SKM-1 treated with dmso at 0.1 percent for 144 hours (cell line): ENCODE data around the gene ANKRD40.
"Not testable (repeated sequence)": the region's sequence is repeated elsewhere in the genome, so short reads cannot be mapped to it uniquely, and the experiment has no call there.

Experiments used
- DNase-seq: peaks from one replicate; lab custom pipeline; 2025; ENCODE audit not compliant: unreplicated experiment; lab: John Stamatoyannopoulos, UW

The ANKRD40 gene

GRCh38 chr17:50712641-50713040 is 4.9 kb upstream of the ANKRD40 start:
- no peak for DNase-seq

- DNase-seq, result no peak
Measured at GRCh38 chr17:50710650-50711049, 2.9 kb upstream of the ANKRD40 start.

- no peak for DNase-seq
Measured at GRCh38 chr17:50710025-50710424, 2.3 kb upstream of the ANKRD40 start.

- not testable (repeated sequence) for DNase-seq
Measured at GRCh38 chr17:50709053-50709452, 1.3 kb upstream of the ANKRD40 start.

GRCh38 chr17:50708050-50709000 is 611 bp upstream of the ANKRD40 start:
- DNase-seq, result no peak

- DNase-seq, result no peak
Measured at GRCh38 chr17:50703162-50703561, 4.6 kb downstream of the ANKRD40 start.

GRCh38 chr17:50699410-50699809 is 8.3 kb downstream of the ANKRD40 start:
- DNase-seq, result no peak

GRCh38 chr17:50697663-50698272 is 9.9 kb downstream of the ANKRD40 start:
- DNase-seq, result no peak

- no peak for DNase-seq
Measured at GRCh38 chr17:50697062-50697461, 10.7 kb downstream of the ANKRD40 start.

- no peak for DNase-seq
Measured at GRCh38 chr17:50696365-50696879, 11.3 kb downstream of the ANKRD40 start.

GRCh38 chr17:50693036-50693682 is 14.6 kb downstream of the ANKRD40 start:
- DNase-seq, result no peak

- no peak for DNase-seq
Measured at GRCh38 chr17:50692448-50693035, 15.2 kb downstream of the ANKRD40 start.

- no peak for DNase-seq
Measured at GRCh38 chr17:50691550-50692447, 15.9 kb downstream of the ANKRD40 start.

GRCh38 chr17:50690887-50691549 is 16.7 kb downstream of the ANKRD40 start:
- no peak for DNase-seq

GRCh38 chr17:50689956-50690886 is 17.5 kb downstream of the ANKRD40 start:
- DNase-seq, result no peak

- no peak for DNase-seq
Measured at GRCh38 chr17:50689251-50689650, 18.5 kb downstream of the ANKRD40 start.

- DNase-seq, result no peak
Measured at GRCh38 chr17:50688245-50688644, 19.5 kb downstream of the ANKRD40 start.

GRCh38 chr17:50687200-50688066 is 20.3 kb downstream of the ANKRD40 start:
- DNase-seq, result no peak
